Glomerular visceral epithelial cell (primary cell): ENCODE results near the gene APOBEC3C.
A peak's percentile ranks its signal among the peaks of the same experiment; 100 is the strongest.
"Not testable (repeated sequence)": the region's sequence is repeated elsewhere in the genome, so short reads cannot be mapped to it uniquely, and the experiment has no call there.

ENCODE experiments used
- DNase-seq: peaks from one replicate; pipeline ENCODE4 v3.0.0-alpha.2; 2016; ENCODE audit errors: extremely low spot score

Gene APOBEC3C

GRCh38 chr22:39013942-39014722 is at the start of gene APOBEC3C:
TSS of gene APOBEC3C (plus strand) at chr22:39014257. CDS start at chr22:39014363, 106 bp downstream.
- peak; percentile 90 for DNase-seq

GRCh38 chr22:38964306-38964705 is 49.8 kb upstream of the APOBEC3C start:
- no peak for DNase-seq

- no peak for DNase-seq
Observed at GRCh38 chr22:38964989-38965388, 49.1 kb upstream of the APOBEC3C start.

GRCh38 chr22:38965614-38966379 is 48.3 kb upstream of the APOBEC3C start:
- DNase-seq, result no peak

- DNase-seq, result no peak
Observed at GRCh38 chr22:38966380-38966702, 47.7 kb upstream of the APOBEC3C start.

DNA sequence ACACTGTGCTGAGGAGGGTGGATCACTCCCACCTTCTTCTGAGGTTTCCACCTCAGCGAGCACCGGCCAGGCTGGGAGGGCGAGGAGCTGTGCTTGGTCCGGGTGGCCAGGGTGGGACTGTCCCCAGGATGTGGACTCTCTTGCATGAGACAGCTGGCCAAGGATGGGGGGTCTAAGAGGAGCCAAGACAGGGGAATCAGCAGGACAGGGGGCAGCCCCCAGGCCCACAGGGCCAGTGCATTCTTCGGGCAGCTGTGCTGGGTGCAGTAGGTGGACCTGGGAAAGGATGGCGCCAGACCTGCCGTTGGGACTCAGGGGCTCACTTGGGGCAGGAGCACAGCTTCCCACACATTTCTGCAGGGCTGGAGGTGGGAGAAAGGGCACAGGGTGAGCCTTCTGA is 47.1 kb upstream of the APOBEC3C start:
- DNase-seq, result no peak

DNA sequence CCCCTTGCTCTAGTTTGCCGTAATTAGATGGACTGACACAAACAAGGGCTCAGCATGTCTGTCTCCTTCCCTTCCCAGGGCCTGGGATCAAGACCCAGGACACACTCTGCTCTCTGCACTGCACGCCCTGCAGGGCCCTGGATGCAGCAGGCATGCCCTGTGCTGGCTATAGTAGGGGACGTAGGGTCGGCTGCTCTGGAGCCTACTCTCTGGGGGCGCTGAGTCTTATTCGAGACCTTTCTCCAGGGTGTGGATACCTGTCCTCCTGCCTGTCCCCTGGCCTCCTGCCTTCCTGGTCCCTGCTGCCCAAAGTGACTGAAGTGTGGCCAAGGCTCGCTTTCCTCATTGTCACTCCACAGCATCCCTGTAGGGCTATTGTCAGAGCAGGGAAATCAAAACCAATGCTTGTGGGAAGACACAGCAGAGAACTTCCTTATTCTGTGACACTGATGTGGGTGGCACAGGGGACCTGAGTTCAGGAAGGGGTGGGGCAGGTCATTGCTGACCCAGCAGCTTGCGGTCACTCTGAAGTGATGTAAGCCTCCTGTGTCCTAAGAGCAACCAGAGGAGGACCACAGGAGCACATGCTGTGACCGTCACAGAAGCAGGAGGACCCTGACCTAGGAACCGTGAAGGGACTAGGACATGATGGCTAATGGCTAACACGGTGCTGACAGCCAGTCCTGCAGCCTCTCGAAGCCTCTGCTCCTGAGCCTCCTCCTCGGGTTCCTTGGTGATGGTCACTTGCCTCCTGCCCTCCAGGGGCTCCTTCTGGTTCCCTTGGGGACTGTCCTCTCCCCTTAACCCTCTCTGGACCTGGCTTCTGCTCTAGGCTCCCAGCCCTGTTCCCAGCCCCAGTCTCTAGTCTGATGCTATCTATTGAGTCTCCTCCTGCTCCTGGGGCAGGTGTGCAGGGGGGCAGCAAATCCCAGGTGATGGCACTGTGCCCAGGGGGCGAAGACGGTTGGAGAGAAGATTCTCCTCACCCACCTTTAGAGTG is 46.3 kb upstream of the APOBEC3C start:
- DNase-seq, result no peak

- DNase-seq, result no peak
Observed at GRCh38 chr22:38968801-38969200, 45.3 kb upstream of the APOBEC3C start.

GRCh38 chr22:38970551-38970950 is 43.5 kb upstream of the APOBEC3C start:
- no peak for DNase-seq

- DNase-seq, result no peak
Observed at GRCh38 chr22:38971202-38971601, 42.9 kb upstream of the APOBEC3C start.

GRCh38 chr22:38971791-38972190 is 42.3 kb upstream of the APOBEC3C start:
- DNase-seq, result no peak

DNA sequence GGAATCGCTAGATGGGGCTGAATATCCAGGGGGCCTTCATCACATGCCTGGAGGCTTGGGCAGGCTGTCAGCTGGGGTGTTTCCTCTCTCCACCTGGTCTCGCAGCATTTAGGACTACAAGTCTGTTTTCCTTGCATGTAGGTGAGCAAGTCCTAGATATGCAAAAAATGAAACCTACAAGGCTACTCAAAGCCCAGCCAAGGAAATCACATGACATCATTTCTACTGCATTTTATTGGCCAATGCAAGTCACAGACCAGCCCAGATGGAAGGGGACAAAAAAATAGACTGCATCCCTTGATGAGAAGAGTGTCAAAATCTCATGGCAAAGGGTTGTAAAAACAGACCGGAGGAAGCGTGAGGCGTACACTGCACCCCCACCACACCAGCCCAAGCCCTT is 41.5 kb upstream of the APOBEC3C start:
- DNase-seq, result no peak

DNA sequence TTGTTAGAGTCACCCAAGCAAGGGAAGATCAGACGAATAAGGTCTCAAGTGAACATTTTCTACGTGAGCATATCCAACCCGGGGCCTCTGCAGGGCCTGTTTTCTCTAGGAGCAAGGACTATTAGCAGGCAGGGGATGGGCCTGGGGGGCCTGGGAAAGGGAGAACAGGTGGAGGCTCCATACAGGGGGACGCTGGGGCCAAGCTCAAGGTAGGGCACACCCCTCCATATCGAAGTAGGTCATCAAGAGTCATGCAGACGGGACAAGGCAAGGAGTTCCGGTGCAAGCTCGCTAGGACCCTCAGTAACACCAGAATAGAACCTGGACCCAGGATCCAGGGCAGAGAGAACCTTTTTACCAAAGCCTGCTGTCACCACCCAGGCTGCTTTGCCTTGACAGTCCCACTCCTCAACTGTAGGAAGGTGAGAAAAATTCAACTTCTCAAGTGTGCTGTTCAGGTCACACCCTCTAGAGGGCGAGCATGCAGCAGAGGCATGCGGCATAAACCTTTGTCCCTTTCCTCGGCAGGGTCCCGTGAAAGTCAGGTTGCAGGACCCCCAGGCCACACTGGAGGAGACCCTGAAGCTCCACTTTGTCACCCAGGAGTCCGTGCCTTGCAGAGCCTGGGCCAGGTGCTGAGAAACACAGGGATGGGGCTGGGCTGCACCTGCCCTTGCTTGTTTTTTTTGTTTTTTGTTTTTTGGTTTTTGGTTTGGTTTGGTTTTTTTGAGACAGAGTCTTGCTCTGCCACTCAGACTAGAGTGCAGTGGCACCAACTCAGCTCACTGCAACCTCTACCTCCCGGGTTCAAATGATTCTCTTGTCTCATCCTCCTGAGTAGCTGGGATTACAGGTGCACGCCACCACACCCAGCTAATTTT is 40.5 kb upstream of the APOBEC3C start:
- peak; percentile 17 for DNase-seq

DNA sequence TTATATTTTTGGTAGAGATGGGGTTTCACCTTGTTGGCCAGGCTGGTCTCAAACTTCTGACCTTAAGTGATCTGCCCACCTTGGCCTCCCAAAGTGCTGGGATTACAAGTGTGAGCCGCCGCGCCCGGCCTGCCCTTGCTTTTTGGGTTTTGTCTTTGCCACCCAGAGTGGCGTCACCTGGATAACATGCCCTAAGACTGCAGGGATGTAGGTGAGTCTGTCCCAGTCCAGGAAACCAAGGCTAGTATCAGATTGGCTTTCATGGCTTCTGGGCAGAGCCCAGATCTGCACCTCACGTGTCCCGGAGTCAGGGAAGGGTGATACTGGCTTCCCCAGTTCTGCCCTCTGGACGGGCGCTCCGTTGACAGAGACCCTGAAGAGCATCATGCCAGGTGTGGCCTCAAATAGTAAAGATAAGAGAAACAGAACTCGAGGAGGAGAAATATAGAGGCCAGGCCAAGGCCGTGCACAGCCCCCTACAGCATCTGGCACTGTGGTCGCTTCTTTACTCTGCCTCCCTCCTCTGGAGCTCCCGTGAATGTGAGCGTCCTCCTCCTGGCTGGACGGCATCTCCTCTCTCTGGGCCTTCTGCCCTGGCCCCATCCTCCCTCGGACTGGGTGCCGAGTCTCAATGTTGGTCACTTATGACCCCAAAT is 39.8 kb upstream of the APOBEC3C start:
- no peak for DNase-seq

GRCh38 chr22:38974826-38975175 is 39.3 kb upstream of the APOBEC3C start:
- DNase-seq, result no peak

- not testable (repeated sequence) for DNase-seq
Observed at GRCh38 chr22:38977289-38977688, 36.8 kb upstream of the APOBEC3C start.

DNA sequence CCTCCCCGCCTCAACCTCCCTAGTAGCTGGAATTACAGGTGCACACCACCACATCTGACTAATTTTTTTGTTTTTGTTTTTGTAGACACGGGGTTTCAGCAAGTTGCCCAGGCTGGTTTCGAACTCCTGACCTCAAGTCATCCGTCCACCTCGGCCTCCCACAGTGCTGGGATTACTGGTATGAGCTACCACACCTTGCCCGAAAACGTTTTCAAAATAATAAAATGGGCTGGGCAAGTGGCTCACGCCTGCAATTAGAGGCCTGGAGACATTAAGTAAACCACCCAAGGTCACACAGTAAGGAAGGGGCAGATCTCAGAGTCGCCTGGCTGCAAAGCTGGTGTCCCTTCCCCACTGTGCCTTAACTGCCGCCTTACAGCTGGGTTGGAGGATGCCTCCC is 33.5 kb upstream of the APOBEC3C start:
- not testable (repeated sequence) for DNase-seq

- peak; percentile 43 for DNase-seq
Observed at GRCh38 chr22:38981005-38981991, 32.8 kb upstream of the APOBEC3C start.
